GM12878 (cell line): Measurements from ENCODE around the gene TPRN. TPM values are rescaled to one million over a fixed set of nuclear protein-coding genes. Genes with fewer than 3 reads are reported as not detected.

ENCODE experiments used
- ATAC-seq: fragments of 200-7000 bp; cut with Tn5 transposase; 3 replicates; pipeline ENCODE4 v1.9.1; 2020; ENCODE audit warnings: mild to moderate bottlenecking, moderate library complexity
- BruUV-seq: library from RNA; stranded (reverse); fragments of 400-500 nt; replicated peaks from 2 replicates; lab custom pipeline; 2021; lab: Mats Ljungman, UMichigan
- CTCF ChIA-PET: fragments of 300-600 bp; sonication (Branson Sonifier 250); formaldehyde crosslinking; extraction: SDS; loops from one replicate; lab custom pipeline; 2021; ENCODE audit warnings: inconsistent platforms; lab: Yijun Ruan, JAX
- POLR2A ChIA-PET: fragments of 350-600 bp; formaldehyde crosslinking; extraction: SDS; loops from one replicate; lab custom pipeline; 2021; ENCODE audit warnings: inconsistent platforms; lab: Charles Lee
- RAD21 ChIA-PET: fragments of 300-600 bp; sonication (Branson Sonifier 250); formaldehyde crosslinking; loops from one replicate; lab custom pipeline; 2023; ENCODE audit warnings: antibody characterized with exemption; ENCODE audit not compliant: unreplicated experiment; lab: Charles Lee
- SMC1A ChIA-PET: fragments of 300-600 bp; sonication (Branson Sonifier 250); formaldehyde crosslinking; loops from one replicate; lab custom pipeline; 2023; ENCODE audit not compliant: unreplicated experiment, uncharacterized antibody; lab: Charles Lee
- DNase-seq: peaks from one replicate; pipeline ENCODE4 v3.0.0-alpha.2; 2011; ENCODE audit warnings: low read depth, low spot score
- FAIRE-seq: peaks from 3 replicates; lab custom pipeline; 2011; peaks lifted over from hg19 to GRCh38; lab: Jason Lieb, UNC
- H2AFZ ChIP-seq: 2 replicates; pipeline ENCODE4 v1.6.0; 2011; ENCODE audit warnings: low read depth, low read length, control low read depth; ENCODE audit not compliant: control insufficient read depth
- H3K27ac ChIP-seq: 2 replicates; pipeline ENCODE4 v1.5.1; 2011; ENCODE audit warnings: control low read depth; ENCODE audit not compliant: control insufficient read depth, insufficient read depth
- H3K27me3 ChIP-seq, 2 experiments: replicated peaks in 1 of 2; 2 replicates each; pipeline versions ENCODE4 v1.6.0 to v1.6.1; 2011; ENCODE audit warnings: low read length in 1 of 2; ENCODE audit not compliant: control insufficient read depth in 2 of 2, insufficient read depth in 2 of 2
- H3K36me3 ChIP-seq, 2 experiments: 2 replicates each; pipeline ENCODE4 v1.5.1; 2011; ENCODE audit warnings: low read length in 1 of 2; ENCODE audit not compliant: control insufficient read depth in 2 of 2, insufficient read depth in 2 of 2
- H3K4me1 ChIP-seq: 2 replicates; pipeline ENCODE4 v1.6.1; 2011; ENCODE audit warnings: mild to moderate bottlenecking, low read length, moderate library complexity, mixed read lengths; ENCODE audit not compliant: control insufficient read depth, insufficient read depth
- H3K4me2 ChIP-seq: 2 replicates; pipeline ENCODE4 v1.6.0; 2011; ENCODE audit warnings: control low read depth; ENCODE audit not compliant: control insufficient read depth, insufficient read depth
- H3K4me3 ChIP-seq: fragments of 200-600 bp; sonication (generic); 2 replicates; pipeline ENCODE4 v1.5.1; 2016
- H3K79me2 ChIP-seq: 2 replicates; pipeline ENCODE4 v1.6.0; 2011; ENCODE audit warnings: low read length; ENCODE audit not compliant: control insufficient read depth, insufficient read depth
- H3K9ac ChIP-seq: 2 replicates; pipeline ENCODE4 v1.8.0; 2011; ENCODE audit warnings: low read length, control low read depth, mixed read lengths; ENCODE audit not compliant: control insufficient read depth, insufficient read depth
- H3K9me3 ChIP-seq: replicated peaks from 3 replicates; pipeline ENCODE4 v1.5.1; 2011; ENCODE audit warnings: mild to moderate bottlenecking, low read length; ENCODE audit not compliant: control insufficient read depth, insufficient read depth
- H4K20me1 ChIP-seq: 2 replicates; pipeline ENCODE4 v1.6.0; 2011; ENCODE audit not compliant: control insufficient read depth, insufficient read depth
- CBFB ChIP-seq: IDR thresholded peaks from 2 replicates; pipeline ENCODE4 v1.6.1; 2016; ENCODE audit warnings: antibody characterized with exemption, low read depth
- LARP7 ChIP-seq: fragments of 450-650 bp; IDR thresholded peaks from 2 replicates; pipeline ENCODE4 v1.6.1; 2017; ENCODE audit warnings: mild to moderate bottlenecking
- ZBTB33 ChIP-seq: fragments of 450-650 bp; IDR thresholded peaks from 2 replicates; pipeline ENCODE4 v1.6.1; 2017; ENCODE audit warnings: mild to moderate bottlenecking
- WGBS: methylation state at CpG from one replicate; pipeline ENCODE4 v1.1.6; 2016; ENCODE audit warnings: low lambda C conversion rate; ENCODE audit not compliant: insufficient replicate concordance, insufficient coverage; ENCODE audit errors: missing lambda C conversion rate; 5-methylcytosine and 5-hydroxymethylcytosine counted together
- in situ Hi-C: fragments of 300-500 bp; cut with MboI; formaldehyde crosslinking; loops from 9 replicates; pipeline ENCODE4 v1.14.3; 2018; ENCODE audit warnings: mixed read lengths
- intact Hi-C: fragments of 100-400 bp; cut with micrococcal nuclease; formaldehyde crosslinking; loops from one replicate; pipeline ENCODE4 v1.14.2; 2022; ENCODE audit not compliant: unreplicated experiment
- polyA plus RNA-seq, 11 experiments: library from polyadenylated mRNA; depleted of rRNA in 4 of 11; unstranded in 6 of 11; stranded (reverse) in 5 of 11; fragments of >200 nt; fragmentation: Nextera tagmentation in 4 of 11; fragmentation: Illumina TruSeq in 1 of 11; extraction: Ambion mirVana in 4 of 11; extraction: Trizol in 1 of 11; gene quantifications; 1 replicate in 1 of 11; 2 replicates in 10 of 11; pipeline versions ENCODE4 v1.2.1 to v1.2.3, GENCODE V29; 2011 to 2016; ENCODE audit warnings: inconsistent platforms in 2 of 11, missing spikeins in 2 of 11, low read depth in 1 of 11
- total RNA-seq, 4 experiments: library from RNA; depleted of rRNA in 3 of 4; stranded (reverse); fragments of >200 nt in 3 of 4; fragmentation: Illumina TruSeq in 1 of 4; extraction: Trizol in 1 of 4; gene quantifications; 2 replicates each; pipeline versions ENCODE4 v1.2.1 to v1.2.3, GENCODE V29; 2013 to 2021

TPRN gene
- total and polyA plus RNA-seq, 10 of the 15 experiments (the other 5 are each of a cell fraction or from before 2014, with no cell fraction given), result 0.18 to 19.5 (median 3.1) TPM

- Histone ChIP-seq H3K27ac (peak overlapping the region; percentile 62), H2AFZ (peak overlapping the region; percentile 74), H3K4me1 (peaks cover 36% of the 10 kb centered on the region), H3K9ac (peak overlapping the region; percentile 78), H4K20me1 (no peaks in the 10 kb centered on the region), H3K79me2 (peaks cover 34% of the 10 kb centered on the region), H3K9me3 (no peaks in the 10 kb centered on the region), H3K27me3 (no peaks in the 10 kb centered on the region), H3K4me3 (peak overlapping the region; percentile 77), H3K36me3 (no peaks in the 10 kb centered on the region), H3K4me2 (peak overlapping the region; percentile 86)
- in situ Hi-C loops (no loop called here), intact Hi-C loops (loop anchor here (2.0 kb wide), 2 partner anchors 21 to 79 kb away; partner anchors contain the start of gene RNF208)
- DNase-seq (no peak), FAIRE-seq (no peak), ATAC-seq (no peak)
- TF ChIP-seq ZBTB33, result no peak
- TF ChIP-seq CBFB, result peak; percentile 11; the same call in 1 of the 2 replicates
- peak; percentile 54 for TF ChIP-seq LARP7
- ChIA-PET SMC1A (interaction anchor here (0.6 to 4.6 kb wide), 6 partner anchors 12 to 253 kb away, joined by 3 to 18 read pairs (median 4); partner anchors contain the start of genes CYSRT1 and RNF208), CTCF (interaction anchor here (0.6 to 1.9 kb wide), 11 partner anchors 12 to 76 kb away, joined by 3 to 11 read pairs (median 3); partner anchors contain the start of genes ANAPC2, RNF224 and SSNA1), POLR2A (interaction anchor here (0.6 to 8.0 kb wide), 17 partner anchors 12 to 226 kb away, joined by 3 to 68 read pairs (median 5); partner anchors contain the start of genes CYSRT1, MAN1B1, RNF208 and TOR4A), RAD21 (interaction anchor here (0.7 to 1.5 kb wide), 12 partner anchors 13 to 113 kb away, joined by 3 to 9 read pairs (median 4); partner anchors contain the start of genes ANAPC2, RNF208, SSNA1 and TUBB4B)
- WGBS, result 6% methylated on average over 23 of the region's 23 CpGs
- BruUV-seq, result no TSS peak
Observed at GRCh38 chr9:137201205-137201868, 796 bp upstream of the TPRN start.
